ENCODE measurements around the gene NYAP2.

NYAP2 gene

GRCh38 chr2:225616372-225616771, 216.9 kb downstream of the NYAP2 start:
- H3K4me3 Mint-ChIP-seq, result no peak overlapping the region
- no peak overlapping the region for H3K27ac Mint-ChIP-seq
- no peaks in the 10 kb centered on the region for H3K27me3 Mint-ChIP-seq (ENCODE audit: low read depth)
- TF ChIP-seq CTCF (IDR thresholded peaks at IDR 0.05; ENCODE audit: unreplicated experiment in 3 of 3), result no peak
- no peaks in the 10 kb centered on the region for H3K4me1 Mint-ChIP-seq
- H3K36me3 Mint-ChIP-seq (ENCODE audit: low read depth), result no peaks in the 10 kb centered on the region
- no peaks in the 10 kb centered on the region for H3K9me3 Mint-ChIP-seq

GRCh38 chr2:225616848-225617247, 217.3 kb downstream of the NYAP2 start:
- Mint-ChIP-seq H3K36me3 (ENCODE audit: low read depth) (no peaks in the 10 kb centered on the region), H3K4me3 (no peak overlapping the region), H3K4me1 (no peaks in the 10 kb centered on the region), H3K9me3 (no peaks in the 10 kb centered on the region), H3K27ac (no peak overlapping the region), H3K27me3 (ENCODE audit: low read depth) (no peaks in the 10 kb centered on the region)
- TF ChIP-seq CTCF (IDR thresholded peaks at IDR 0.05; ENCODE audit: unreplicated experiment in 3 of 3), result no peak

GRCh38 chr2:225620227-225620626, 220.7 kb downstream of the NYAP2 start:
- Mint-ChIP-seq H3K27ac (no peak overlapping the region), H3K4me3 (no peak overlapping the region), H3K4me1 (no peaks in the 10 kb centered on the region), H3K9me3 (no peaks in the 10 kb centered on the region), H3K27me3 (ENCODE audit: low read depth) (no peaks in the 10 kb centered on the region), H3K36me3 (ENCODE audit: low read depth) (no peaks in the 10 kb centered on the region)
- TF ChIP-seq CTCF (IDR thresholded peaks at IDR 0.05; ENCODE audit: unreplicated experiment in 3 of 3), result no peak

GRCh38 chr2:225630824-225631533, 231.5 kb downstream of the NYAP2 start:
- Mint-ChIP-seq H3K27ac (peak overlapping the region in 1 of 3 experiments; percentile 19), H3K36me3 (ENCODE audit: low read depth) (no peaks in the 10 kb centered on the region), H3K27me3 (ENCODE audit: low read depth) (peaks cover 4% of the 10 kb centered on the region), H3K9me3 (no peaks in the 10 kb centered on the region), H3K4me3 (no peak overlapping the region), H3K4me1 (peaks cover 4% of the 10 kb centered on the region)
- TF ChIP-seq CTCF (IDR thresholded peaks at IDR 0.05; ENCODE audit: unreplicated experiment in 3 of 3), result no peak

GRCh38 chr2:225632351-225632750, 232.8 kb downstream of the NYAP2 start:
- Mint-ChIP-seq H3K27me3 (ENCODE audit: low read depth) (peaks cover 7% of the 10 kb centered on the region), H3K27ac (no peak overlapping the region), H3K36me3 (ENCODE audit: low read depth) (no peaks in the 10 kb centered on the region), H3K4me3 (no peak overlapping the region), H3K9me3 (no peaks in the 10 kb centered on the region), H3K4me1 (peaks cover 4% of the 10 kb centered on the region)
- TF ChIP-seq CTCF (IDR thresholded peaks at IDR 0.05; ENCODE audit: unreplicated experiment in 3 of 3), result no peak

GRCh38 chr2:225636558-225636957, 237.0 kb downstream of the NYAP2 start:
- Mint-ChIP-seq H3K9me3 (no peaks in the 10 kb centered on the region), H3K4me1 (peaks cover 4% of the 10 kb centered on the region), H3K4me3 (no peak overlapping the region), H3K36me3 (ENCODE audit: low read depth) (no peaks in the 10 kb centered on the region), H3K27ac (no peak overlapping the region), H3K27me3 (ENCODE audit: low read depth) (peaks cover 3% of the 10 kb centered on the region)
- no peak for TF ChIP-seq CTCF (IDR thresholded peaks at IDR 0.05; ENCODE audit: unreplicated experiment in 3 of 3)
